ENCODE results near the gene TAOK2. TPM values are rescaled to one million over a fixed set of nuclear protein-coding genes. Genes with fewer than 3 reads are reported as not detected.

TAOK2 gene
- total and polyA plus RNA-seq, 2 of the 13 experiments (the other 11 are each of a cell fraction or from before 2014, with no cell fraction given): 17.4 to 43.2 TPM

- Histone ChIP-seq H3K4me1 (ENCODE audit: insufficient read depth, low read length) (peaks cover 10% of the 10 kb centered on the region; the same call in 1 of the 2 replicates), H3K27ac (ENCODE audit: extremely low read length, insufficient read depth, low read length) (no peak overlapping the region), H3K9ac (ENCODE audit: insufficient read depth, low read depth, low read length) (no peak overlapping the region), H2AFZ (ENCODE audit: low read length) (no peak overlapping the region), H3K36me3 (replicated peaks in 1 of 2; ENCODE audit: control insufficient read depth in 1 of 2, insufficient read depth in 2 of 2, low read length in 2 of 2) (no peaks in the 10 kb centered on the region), H3K9me3 (ENCODE audit: low read length) (no peaks in the 10 kb centered on the region), H4K20me1 (ENCODE audit: insufficient read depth, low read length) (no peaks in the 10 kb centered on the region), H3K4me3 (replicated peaks in 1 of 3; ENCODE audit: insufficient read depth in 1 of 3, low read depth in 2 of 3, low read length in 3 of 3) (no peak overlapping the region), H3K79me2 (ENCODE audit: insufficient read depth, low read length) (no peaks in the 10 kb centered on the region), H3K27me3 (ENCODE audit: control insufficient read depth in 1 of 2, insufficient read depth in 2 of 2, low read length in 2 of 2) (peaks cover 30 to 75% of the 10 kb centered on the region in 2 experiments), H3K4me2 (ENCODE audit: low read depth, low read length) (no peak overlapping the region)
- intact Hi-C loops (cut with micrococcal nuclease; ENCODE audit: unreplicated experiment) (no loop called here), in situ Hi-C loops (cut with HindIII; ENCODE audit: extremely low pct_ligation_motif_present, low pct_unique_long_range_greater_than_20kb) (no loop called here)
- DNase-seq (ENCODE audit: low spot score) (no peak), ATAC-seq (no peak), FAIRE-seq (no peak)
- ChIA-PET CTCF (ENCODE audit: low intra/inter-chr PET ratio, low total read pairs) (interaction anchor here (1.3 kb wide), 1 partner anchor 160 kb away, joined by 3 read pairs; the partner anchor contains the start of gene CDIPT), POLR2A (no interaction called here)
- TF ChIP-seq ZNF790 (CRISPR knock-in tag; IDR thresholded peaks at IDR 0.05; ENCODE audit: borderline replicate concordance) (no peak), SP140L (CRISPR knock-in tag; IDR thresholded peaks at IDR 0.05; ENCODE audit: borderline replicate concordance) (no peak), BRD4 (CRISPR knock-in tag; IDR thresholded peaks at IDR 0.05) (no peak), MTERF4 (CRISPR knock-in tag; IDR thresholded peaks at IDR 0.05) (no peak), GTF3A (CRISPR knock-in tag; conservative IDR thresholded peaks at IDR 0.05) (no peak), ARNTL (CRISPR knock-in tag; IDR thresholded peaks at IDR 0.05) (no peak)
- BruUV-seq (replicated peaks): no TSS peak
- 38% methylated on average over 10 of the region's 11 CpGs for WGBS (ENCODE audit: low lambda C conversion rate)
Measured at GRCh38 chr16:30023586-30023985, 49.9 kb downstream of the TAOK2 start.

GRCh38 chr16:30024451-30024850, 50.8 kb downstream of the TAOK2 start:
- Histone ChIP-seq H2AFZ (ENCODE audit: low read length) (no peak overlapping the region), H3K27me3 (ENCODE audit: control insufficient read depth in 1 of 2, insufficient read depth in 2 of 2, low read length in 2 of 2) (peaks cover 33 to 78% of the 10 kb centered on the region in 2 experiments), H4K20me1 (ENCODE audit: insufficient read depth, low read length) (no peaks in the 10 kb centered on the region), H3K9me3 (ENCODE audit: low read length) (no peaks in the 10 kb centered on the region), H3K79me2 (ENCODE audit: insufficient read depth, low read length) (no peaks in the 10 kb centered on the region), H3K27ac (ENCODE audit: extremely low read length, insufficient read depth, low read length) (no peak overlapping the region), H3K4me2 (ENCODE audit: low read depth, low read length) (no peak overlapping the region), H3K9ac (ENCODE audit: insufficient read depth, low read depth, low read length) (no peak overlapping the region), H3K4me3 (replicated peaks in 1 of 3; ENCODE audit: insufficient read depth in 1 of 3, low read depth in 2 of 3, low read length in 3 of 3) (no peak overlapping the region), H3K36me3 (replicated peaks in 1 of 2; ENCODE audit: control insufficient read depth in 1 of 2, insufficient read depth in 2 of 2, low read length in 2 of 2) (no peaks in the 10 kb centered on the region), H3K4me1 (ENCODE audit: insufficient read depth, low read length) (peaks cover 10% of the 10 kb centered on the region; the same call in 1 of the 2 replicates)
- BruUV-seq (replicated peaks): no TSS peak
- ATAC-seq (no peak), DNase-seq (ENCODE audit: low spot score) (no peak), FAIRE-seq (no peak)
- no peak for TF ChIP-seq RFXANK (CRISPR knock-in tag; IDR thresholded peaks at IDR 0.05)
- TF ChIP-seq FOXO1 (CRISPR knock-in tag; IDR thresholded peaks at IDR 0.05): no peak
- TF ChIP-seq AHR (CRISPR knock-in tag; IDR thresholded peaks at IDR 0.05): no peak
- TF ChIP-seq PHF20 (CRISPR knock-in tag; IDR thresholded peaks at IDR 0.05): no peak
- no peak for TF ChIP-seq CBFB (CRISPR knock-in tag; IDR thresholded peaks at IDR 0.05)
- no peak for TF ChIP-seq RARG (CRISPR knock-in tag; IDR thresholded peaks at IDR 0.05; ENCODE audit: low read depth)
- TF ChIP-seq MNT (IDR thresholded peaks at IDR 0.05): no peak
- no peak for TF ChIP-seq CEBPG (CRISPR knock-in tag; IDR thresholded peaks at IDR 0.05)
- TF ChIP-seq ATF1 (CRISPR knock-in tag; IDR thresholded peaks at IDR 0.05): no peak
- no peak for TF ChIP-seq SRY (CRISPR knock-in tag; IDR thresholded peaks at IDR 0.05)
- no peak for TF ChIP-seq ZNF510 (CRISPR knock-in tag; IDR thresholded peaks at IDR 0.05; ENCODE audit: low read depth)
- intact Hi-C loops (cut with micrococcal nuclease; ENCODE audit: unreplicated experiment): no loop called here
- POLR2A ChIA-PET: no interaction called here
- in situ Hi-C loops (cut with HindIII; ENCODE audit: extremely low pct_ligation_motif_present, low pct_unique_long_range_greater_than_20kb): no loop called here
- WGBS (ENCODE audit: low lambda C conversion rate): 15% methylated on average over 16 of the region's 16 CpGs
- CTCF ChIA-PET (ENCODE audit: low intra/inter-chr PET ratio, low total read pairs): interaction anchor here (1.3 kb wide), 1 partner anchor 161 kb away, joined by 3 read pairs; the partner anchor contains the start of gene CDIPT

Measured in HepG2 (cell line).